ENCODE results near the gene BATF3. TPM values are rescaled to one million over a fixed set of nuclear protein-coding genes. Genes with fewer than 3 reads are reported as not detected.
"Not testable (repeated sequence)": the region's sequence is repeated elsewhere in the genome, so short reads cannot be mapped to it uniquely, and the experiment has no call there.

Gene BATF3
- total and polyA plus RNA-seq, 3 donors from 2014 or later: 1.1 to 4.2 (median 2.5) TPM

DNA sequence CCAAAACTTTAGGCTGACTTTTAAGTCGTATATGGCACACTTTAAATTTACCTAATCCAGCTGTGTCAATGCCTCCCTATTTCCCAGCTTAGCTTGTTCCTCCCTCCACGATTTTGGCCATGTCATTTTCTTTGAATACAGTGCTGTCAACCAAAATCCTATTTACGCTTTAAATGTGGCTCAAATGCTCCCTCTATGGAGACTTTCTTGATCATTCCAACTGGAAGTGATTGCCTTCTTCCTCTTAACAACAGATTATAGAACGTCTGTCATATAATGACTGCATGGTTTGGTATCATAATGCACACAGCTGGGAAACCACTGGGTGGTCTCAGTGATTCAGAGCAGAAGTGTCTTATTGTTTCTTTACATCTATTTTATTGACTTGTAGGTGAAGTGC is 18.9 kb upstream of the BATF3 start:
- Histone ChIP-seq H3K4me3 (no peak overlapping the region), H3K36me3 (ENCODE audit: low read depth, missing control alignments) (no peaks in the 10 kb centered on the region), H3K27me3 (no peaks in the 10 kb centered on the region), H3K27ac (no peak overlapping the region), H3K4me1 (no peaks in the 10 kb centered on the region), H3K9me3 (no peaks in the 10 kb centered on the region)
- 48 to 55% methylated on average over 4 of the region's 4 CpGs for WGBS, 2 donors
- intact Hi-C loops (cut with DNase I; ENCODE audit: low total_unique reads): no loop called here
- TF ChIP-seq, protein P1, sequence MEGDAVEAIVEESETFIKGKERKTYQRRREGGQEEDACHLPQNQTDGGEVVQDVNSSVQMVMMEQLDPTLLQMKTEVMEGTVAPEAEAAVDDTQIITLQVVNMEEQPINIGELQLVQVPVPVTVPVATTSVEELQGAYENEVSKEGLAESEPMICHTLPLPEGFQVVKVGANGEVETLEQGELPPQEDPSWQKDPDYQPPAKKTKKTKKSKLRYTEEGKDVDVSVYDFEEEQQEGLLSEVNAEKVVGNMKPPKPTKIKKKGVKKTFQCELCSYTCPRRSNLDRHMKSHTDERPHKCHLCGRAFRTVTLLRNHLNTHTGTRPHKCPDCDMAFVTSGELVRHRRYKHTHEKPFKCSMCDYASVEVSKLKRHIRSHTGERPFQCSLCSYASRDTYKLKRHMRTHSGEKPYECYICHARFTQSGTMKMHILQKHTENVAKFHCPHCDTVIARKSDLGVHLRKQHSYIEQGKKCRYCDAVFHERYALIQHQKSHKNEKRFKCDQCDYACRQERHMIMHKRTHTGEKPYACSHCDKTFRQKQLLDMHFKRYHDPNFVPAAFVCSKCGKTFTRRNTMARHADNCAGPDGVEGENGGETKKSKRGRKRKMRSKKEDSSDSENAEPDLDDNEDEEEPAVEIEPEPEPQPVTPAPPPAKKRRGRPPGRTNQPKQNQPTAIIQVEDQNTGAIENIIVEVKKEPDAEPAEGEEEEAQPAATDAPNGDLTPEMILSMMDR (IDR thresholded peaks at IDR 0.05): no peak
- TF ChIP-seq POLR2A (IDR thresholded peaks at IDR 0.05): no peak
- no peak for DNase-seq

GRCh38 chr1:212716161-212716560 is 16.5 kb upstream of the BATF3 start:
- intact Hi-C loops (cut with DNase I; ENCODE audit: low total_unique reads): no loop called here
- 45 to 65% methylated on average over 1 of the region's 1 CpG for WGBS, 2 donors
- Histone ChIP-seq H3K4me3 (no peak overlapping the region), H3K9me3 (no peaks in the 10 kb centered on the region), H3K36me3 (ENCODE audit: low read depth, missing control alignments) (no peaks in the 10 kb centered on the region), H3K4me1 (no peaks in the 10 kb centered on the region), H3K27me3 (no peaks in the 10 kb centered on the region), H3K27ac (no peak overlapping the region)
- DNase-seq: no peak
- TF ChIP-seq, protein P1 (IDR thresholded peaks at IDR 0.05): no peak
- TF ChIP-seq POLR2A (IDR thresholded peaks at IDR 0.05): no peak

DNA sequence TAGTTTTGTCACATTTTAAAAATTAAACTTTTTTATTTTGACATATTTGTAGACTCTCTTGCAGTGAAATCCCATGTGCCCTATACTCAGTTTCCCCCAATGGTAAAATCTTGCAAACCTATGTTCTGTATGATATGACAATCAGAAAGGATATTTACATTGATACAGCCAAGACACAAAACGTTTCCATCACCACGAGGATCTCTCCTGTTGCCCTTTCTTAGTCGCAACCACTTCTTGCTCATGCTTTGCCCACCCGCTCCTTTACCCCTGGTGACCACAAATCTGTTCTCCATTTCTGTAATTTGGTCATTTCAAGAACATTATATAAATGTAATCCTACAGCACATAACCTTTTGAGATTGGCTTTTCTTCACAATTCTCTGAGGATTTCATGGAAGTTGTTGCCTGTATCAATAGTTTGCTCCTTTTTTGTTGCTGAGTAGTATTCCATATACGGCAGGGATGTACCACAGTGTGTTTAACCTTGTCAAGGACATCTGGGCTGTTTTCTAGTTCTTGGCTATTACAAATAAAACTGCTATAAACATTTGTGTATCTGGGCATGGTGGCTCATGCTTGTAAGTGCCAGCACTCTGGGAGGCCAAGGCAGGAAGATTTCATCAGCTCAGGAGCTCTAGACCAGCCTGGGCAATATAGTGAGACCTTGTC is 14.0 kb upstream of the BATF3 start:
- H3K27me3 ChIP-seq: no peaks in the 10 kb centered on the region
- no peaks in the 10 kb centered on the region for H3K9me3 ChIP-seq
- no peaks in the 10 kb centered on the region for H3K4me1 ChIP-seq
- DNase-seq: no peak
- H3K4me3 ChIP-seq: no peak overlapping the region
- 87 to 91% methylated on average over 5 of the region's 5 CpGs for WGBS, 2 donors
- intact Hi-C loops (cut with DNase I; ENCODE audit: low total_unique reads): no loop called here
- no peak overlapping the region for H3K27ac ChIP-seq
- H3K36me3 ChIP-seq (ENCODE audit: low read depth, missing control alignments): no peaks in the 10 kb centered on the region
- no peak for TF ChIP-seq POLR2A (IDR thresholded peaks at IDR 0.05)
- TF ChIP-seq, protein P1 (IDR thresholded peaks at IDR 0.05): no peak

DNA sequence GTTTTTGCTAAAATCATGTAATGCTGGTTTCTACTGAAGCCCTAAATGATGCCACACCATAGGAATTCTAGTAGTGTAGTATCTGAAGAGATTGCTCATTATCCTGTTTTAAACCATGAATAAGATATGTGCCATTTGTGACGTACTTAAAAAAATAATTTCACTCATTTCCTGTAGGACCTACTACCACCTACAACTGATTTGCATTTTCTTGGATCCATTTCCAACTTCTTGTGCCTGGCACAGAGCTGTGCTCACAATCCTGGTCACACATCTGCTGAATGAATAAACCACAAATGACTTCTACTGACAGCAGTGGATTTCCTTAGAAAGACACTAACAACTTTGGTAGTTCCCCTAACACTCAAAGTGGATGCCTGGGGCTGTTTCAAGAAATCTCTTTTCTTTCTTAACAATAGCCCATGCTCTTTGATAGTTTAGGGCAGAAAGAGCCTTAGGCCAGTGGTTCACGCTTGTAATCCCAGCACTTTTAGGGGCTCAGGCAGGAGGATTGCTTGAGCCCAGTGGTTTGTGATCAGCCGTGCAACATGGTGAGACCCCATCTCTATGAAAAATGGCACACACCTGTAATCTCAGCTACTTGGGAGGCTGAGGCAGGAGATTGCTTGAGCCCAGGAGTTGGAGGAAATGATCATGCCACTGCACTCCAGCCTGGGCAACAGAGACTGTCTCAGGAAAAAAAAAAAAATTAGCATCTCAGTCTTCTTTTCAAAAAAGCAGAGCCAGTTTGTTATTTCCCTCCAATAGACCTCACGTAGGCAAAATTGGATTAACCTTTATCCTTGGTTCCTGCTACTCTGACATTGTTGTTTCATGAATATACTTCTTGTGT is 13.0 kb upstream of the BATF3 start:
- intact Hi-C loops (cut with DNase I; ENCODE audit: low total_unique reads): no loop called here
- H3K27me3 ChIP-seq: no peaks in the 10 kb centered on the region
- H3K4me3 ChIP-seq: no peak overlapping the region
- DNase-seq: no peak
- H3K9me3 ChIP-seq: no peaks in the 10 kb centered on the region
- no peaks in the 10 kb centered on the region for H3K4me1 ChIP-seq
- H3K27ac ChIP-seq: no peak overlapping the region
- TF ChIP-seq POLR2A (IDR thresholded peaks at IDR 0.05): no peak
- TF ChIP-seq, protein P1 (IDR thresholded peaks at IDR 0.05): no peak
- H3K36me3 ChIP-seq (ENCODE audit: low read depth, missing control alignments): no peaks in the 10 kb centered on the region
- 91 to 97% methylated on average over 4 of the region's 4 CpGs for WGBS, 2 donors

- H3K4me1 ChIP-seq; DNase-seq; H3K36me3 ChIP-seq (ENCODE audit: low read depth, missing control alignments); intact Hi-C loops (cut with DNase I; ENCODE audit: low total_unique reads); H3K9me3 ChIP-seq; H3K27me3 ChIP-seq; H3K27ac ChIP-seq; H3K4me3 ChIP-seq: not testable (repeated sequence)
- 94 to 96% methylated on average over 8 of the region's 8 CpGs for WGBS, 2 donors
Observed at GRCh38 chr1:212711974-212712373, 12.3 kb upstream of the BATF3 start.
